Effector memory CD8-positive, alpha-beta T cell (primary cell): ENCODE measurements around the gene TULP4.
A peak's percentile ranks its signal among the peaks of the same experiment; 100 is the strongest.
"Not testable (repeated sequence)": the region's sequence is repeated elsewhere in the genome, so short reads cannot be mapped to it uniquely, and the experiment has no call there.

ENCODE experiments used
- ATAC-seq: fragments of 150-1000 bp; cut with Tn5 transposase; replicated peaks from 2 replicates; pipeline ENCODE4 v1.10.0; 2021; ENCODE audit warnings: mild to moderate bottlenecking, moderate library complexity
- DNase-seq, 3 experiments: peaks; one replicate each; pipeline ENCODE4 v3.0.0; 2021
- H3K27ac Mint-ChIP-seq, 2 donors: one replicate each; pipeline ENCODE4 v1.8.0; 2022; ENCODE audit warnings: mild to moderate bottlenecking in 2 of 2, mixed read lengths in 2 of 2, moderate library complexity in 2 of 2
- H3K27me3 Mint-ChIP-seq, 2 donors: one replicate each; pipeline ENCODE4 v1.8.0; 2022; ENCODE audit warnings: mixed read lengths in 2 of 2
- H3K36me3 Mint-ChIP-seq: one replicate; pipeline ENCODE4 v1.8.0; 2022; ENCODE audit warnings: mild to moderate bottlenecking, moderate library complexity, mixed read lengths; ENCODE audit not compliant: insufficient read depth
- H3K4me1 Mint-ChIP-seq, 2 donors: one replicate each; pipeline ENCODE4 v1.8.0; 2022; ENCODE audit warnings: low read depth in 2 of 2, mixed read lengths in 2 of 2
- H3K4me3 Mint-ChIP-seq, 2 donors: one replicate each; pipeline ENCODE4 v1.8.0; 2022; ENCODE audit warnings: mild to moderate bottlenecking in 2 of 2, mixed read lengths in 2 of 2, moderate library complexity in 2 of 2
- H3K9me3 Mint-ChIP-seq, 2 donors: one replicate each; pipeline ENCODE4 v1.8.0; 2022; ENCODE audit warnings: mixed read lengths in 2 of 2

Gene TULP4

DNA sequence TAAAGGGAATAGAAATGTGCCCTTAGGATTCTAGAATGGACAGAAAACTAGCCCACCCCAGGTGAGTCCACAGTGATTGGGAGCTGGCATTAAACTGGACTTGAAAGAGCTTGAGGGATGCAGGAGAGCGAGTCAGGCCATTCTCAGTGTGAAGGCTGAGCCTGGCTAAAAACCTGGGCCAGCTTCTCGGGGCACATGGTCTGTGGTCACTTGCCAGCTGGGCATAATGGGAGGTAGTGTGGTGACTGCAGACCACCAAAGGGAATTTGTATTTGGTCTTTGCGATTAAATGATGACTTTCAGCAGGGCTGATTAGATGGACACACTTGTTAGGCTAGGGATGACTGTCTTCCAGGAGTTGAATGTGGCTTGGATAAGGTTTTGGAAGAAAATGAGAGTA lies 71.3 kb downstream of the TULP4 start:
- DNase-seq (no peak), ATAC-seq (no peak)
- peak overlapping the region in 1 of 2 donors; percentile 9 for H3K27ac Mint-ChIP-seq
- H3K36me3 Mint-ChIP-seq: peaks cover 2% of the 10 kb centered on the region
- H3K27me3 Mint-ChIP-seq: no peaks in the 10 kb centered on the region
- H3K4me3 Mint-ChIP-seq: no peak overlapping the region
- H3K4me1 Mint-ChIP-seq: peaks cover 20 to 29% of the 10 kb centered on the region in 2 donors
- no peaks in the 10 kb centered on the region for H3K9me3 Mint-ChIP-seq

DNA sequence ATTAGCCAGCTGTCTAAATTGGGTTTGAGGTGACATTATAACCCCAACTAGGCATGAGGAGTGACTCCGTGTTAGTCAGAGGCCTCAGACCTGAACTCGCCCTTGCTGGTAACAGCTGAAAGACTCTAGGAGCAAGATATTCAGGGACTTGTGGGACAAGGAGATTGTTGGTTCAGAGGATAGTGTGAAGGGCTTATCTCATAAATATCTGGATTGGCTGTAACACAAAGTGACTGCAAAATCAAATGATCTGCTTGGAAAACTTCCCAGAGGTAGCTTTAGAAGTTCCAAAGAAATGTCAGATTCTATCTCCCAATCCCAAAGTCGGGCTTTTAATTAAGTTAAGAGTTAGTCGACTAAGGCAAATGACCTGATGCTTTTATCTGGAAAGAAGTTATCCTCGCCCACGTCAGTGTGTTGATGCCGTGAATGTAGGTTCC lies 72.4 kb downstream of the TULP4 start:
- ATAC-seq (no peak), DNase-seq (no peak)
- Mint-ChIP-seq H3K4me1 (peaks cover 13 to 24% of the 10 kb centered on the region in 2 donors), H3K4me3 (no peak overlapping the region), H3K27ac (no peak overlapping the region), H3K36me3 (peaks cover 2% of the 10 kb centered on the region), H3K9me3 (no peaks in the 10 kb centered on the region), H3K27me3 (no peaks in the 10 kb centered on the region)

DNA sequence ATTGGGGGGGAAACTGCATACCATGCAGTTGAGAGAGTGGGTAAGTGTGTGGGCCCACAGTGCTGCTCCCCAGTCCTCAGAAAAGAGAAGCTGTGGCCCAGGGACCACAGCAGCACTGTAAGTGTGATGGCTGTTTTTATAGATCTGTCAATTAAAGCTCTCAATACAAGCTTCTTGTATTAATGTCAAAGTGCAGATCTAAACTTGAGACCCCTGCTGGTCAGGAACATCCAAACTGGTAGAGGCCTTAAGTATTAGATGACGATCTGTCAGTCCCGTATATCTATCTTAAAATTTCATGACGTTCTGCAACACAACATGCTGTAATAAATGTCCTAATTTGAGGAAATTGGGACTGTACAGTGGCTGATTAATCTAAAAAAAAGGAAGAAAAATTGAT lies 74.8 kb downstream of the TULP4 start:
- H3K4me1 Mint-ChIP-seq: peaks cover 9 to 15% of the 10 kb centered on the region in 2 donors
- no peaks in the 10 kb centered on the region for H3K9me3 Mint-ChIP-seq
- H3K27me3 Mint-ChIP-seq: no peaks in the 10 kb centered on the region
- no peaks in the 10 kb centered on the region for H3K36me3 Mint-ChIP-seq
- DNase-seq (peak in 1 of 3 experiments; percentile 5), ATAC-seq (no peak)
- peak overlapping the region; percentile 30 to 67 for H3K27ac Mint-ChIP-seq
- H3K4me3 Mint-ChIP-seq: no peak overlapping the region

DNA sequence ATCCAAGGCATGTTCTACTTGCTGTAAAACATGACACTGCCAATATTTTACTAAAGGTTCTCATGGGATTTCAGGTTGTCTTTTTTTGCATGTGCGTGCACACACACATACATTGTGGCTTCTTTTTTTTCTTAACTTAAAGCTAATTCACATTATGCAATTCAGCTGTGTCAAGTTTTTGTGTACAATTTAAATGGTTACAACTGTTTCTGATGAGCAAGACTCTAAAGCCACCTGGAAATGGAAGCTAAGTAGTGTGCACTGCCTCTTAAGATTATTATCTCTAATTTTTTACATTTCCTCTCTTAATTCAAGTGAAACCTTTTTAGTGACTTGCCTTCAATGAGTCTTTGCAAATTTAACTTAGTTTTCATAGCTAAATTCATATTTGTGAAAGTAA lies 75.3 kb downstream of the TULP4 start:
- no peak for ATAC-seq
- no peak for DNase-seq
- Mint-ChIP-seq H3K27ac (no peak overlapping the region), H3K4me1 (peaks cover 9 to 10% of the 10 kb centered on the region in 2 donors), H3K36me3 (no peaks in the 10 kb centered on the region), H3K9me3 (no peaks in the 10 kb centered on the region), H3K27me3 (no peaks in the 10 kb centered on the region), H3K4me3 (no peak overlapping the region)

DNA sequence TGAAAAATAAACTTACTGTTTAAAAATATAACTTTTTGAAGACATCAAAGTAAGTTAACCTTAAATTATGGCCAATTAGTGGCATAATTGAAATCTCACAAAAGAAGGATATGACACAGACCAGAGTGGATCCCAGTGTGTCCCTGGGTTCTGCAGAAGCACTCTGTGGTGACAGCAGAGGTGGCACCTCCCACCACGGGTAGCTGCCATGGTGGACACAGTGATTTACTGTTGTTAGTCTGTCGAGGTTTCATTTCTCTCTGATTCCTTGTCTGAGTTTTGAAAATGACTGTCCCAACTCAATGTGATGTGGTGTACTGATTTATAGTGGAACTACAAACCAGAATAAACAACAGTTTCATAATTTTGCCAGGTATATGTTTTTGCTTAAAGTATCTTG lies 76.5 kb downstream of the TULP4 start:
- no peaks in the 10 kb centered on the region for H3K9me3 Mint-ChIP-seq

DNA sequence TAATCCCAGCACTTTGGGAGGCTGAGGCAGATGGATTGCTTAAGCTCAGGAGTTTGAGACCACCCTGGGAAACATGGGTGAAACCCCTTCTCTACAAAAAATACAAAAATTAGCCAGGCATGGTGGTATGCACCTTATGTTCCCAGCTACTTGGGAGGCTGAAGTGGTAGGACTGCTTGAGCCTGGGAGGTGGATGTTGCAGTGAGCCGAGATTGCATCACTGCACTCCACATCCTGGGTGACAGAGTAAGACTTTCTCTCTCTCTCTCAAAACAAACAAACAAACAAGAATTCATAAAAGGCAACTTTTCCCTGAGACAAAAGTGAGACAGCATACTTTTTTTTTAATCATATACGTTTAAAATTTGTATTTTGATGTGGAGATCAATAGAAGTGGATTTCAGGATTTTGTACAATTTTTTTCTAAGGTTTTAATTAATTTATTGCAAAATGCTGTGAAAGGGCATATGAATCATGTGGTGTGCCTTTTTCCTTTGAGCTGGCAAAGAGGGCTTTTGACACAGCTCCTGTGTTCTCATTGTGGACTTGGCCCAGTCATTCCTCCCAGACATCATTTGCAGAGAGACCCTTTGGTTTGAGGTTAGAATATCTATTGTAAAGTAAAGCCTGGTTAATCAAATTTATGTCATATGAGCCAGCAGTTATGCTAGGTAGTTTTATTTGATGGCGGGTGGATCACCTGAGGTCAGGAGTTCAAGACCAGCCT lies 77.1 kb downstream of the TULP4 start:
- no peaks in the 10 kb centered on the region for H3K36me3 Mint-ChIP-seq
- no peak for DNase-seq
- H3K9me3 Mint-ChIP-seq: no peaks in the 10 kb centered on the region
- ATAC-seq: no peak
- H3K27ac Mint-ChIP-seq: no peak overlapping the region
- peaks cover 4 to 6% of the 10 kb centered on the region in 2 donors for H3K4me1 Mint-ChIP-seq
- no peaks in the 10 kb centered on the region for H3K27me3 Mint-ChIP-seq
- no peak overlapping the region for H3K4me3 Mint-ChIP-seq

More for the DNA sequence above, 76.5 kb downstream of the TULP4 start:
- Mint-ChIP-seq H3K4me1 (peaks cover 2% of the 10 kb centered on the region in 2 donors), H3K4me3 (no peak overlapping the region), H3K27me3 (no peaks in the 10 kb centered on the region), H3K36me3 (no peaks in the 10 kb centered on the region), H3K27ac (no peak overlapping the region)
- ATAC-seq (no peak), DNase-seq (no peak)

DNA sequence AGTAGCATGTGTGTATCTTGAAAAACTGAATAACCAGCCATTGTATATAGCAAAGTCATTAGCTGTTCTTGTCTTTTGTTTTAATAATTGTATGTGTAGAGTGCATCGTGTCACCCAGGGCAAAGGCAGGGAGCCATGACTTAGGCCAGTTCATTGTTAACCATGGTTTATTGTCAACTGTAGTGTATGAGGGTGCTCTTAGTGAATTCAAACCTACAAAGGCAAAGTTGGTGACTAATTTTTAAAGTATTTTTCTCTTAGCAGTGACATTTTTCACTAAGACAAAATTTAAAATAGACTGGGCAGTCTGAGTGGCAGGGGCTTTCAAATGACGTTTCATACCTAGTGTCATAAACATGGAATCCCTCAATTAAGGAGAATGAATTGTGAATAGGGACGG lies 79.0 kb downstream of the TULP4 start:
- Mint-ChIP-seq H3K27me3 (no peaks in the 10 kb centered on the region), H3K27ac (no peak overlapping the region), H3K4me1 (peaks cover 4 to 7% of the 10 kb centered on the region in 2 donors), H3K4me3 (no peak overlapping the region), H3K9me3 (no peaks in the 10 kb centered on the region), H3K36me3 (no peaks in the 10 kb centered on the region)
- no peak for DNase-seq
- ATAC-seq: no peak

DNA sequence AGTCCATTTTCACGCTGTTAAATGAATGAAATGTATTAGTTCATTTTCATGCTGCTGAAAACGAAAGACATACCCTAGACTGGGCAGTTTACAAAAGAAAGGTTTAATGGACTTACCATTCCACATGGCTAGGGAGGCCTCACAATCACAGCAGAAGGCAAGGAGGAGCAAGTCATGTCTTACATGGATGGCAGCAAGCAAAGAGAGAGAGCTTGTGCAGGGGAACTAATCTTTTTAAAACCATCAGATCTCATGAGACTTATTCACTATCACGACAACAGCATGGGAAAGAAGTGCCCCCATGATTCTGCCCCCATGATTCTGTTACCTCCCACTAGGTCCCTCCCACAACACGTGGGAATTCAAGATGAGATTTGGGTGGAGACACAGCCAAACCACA lies 79.7 kb downstream of the TULP4 start:
- not testable (repeated sequence) for ATAC-seq, H3K4me3 Mint-ChIP-seq, H3K27me3 Mint-ChIP-seq, DNase-seq, H3K27ac Mint-ChIP-seq, H3K36me3 Mint-ChIP-seq, H3K9me3 Mint-ChIP-seq, H3K4me1 Mint-ChIP-seq

DNA sequence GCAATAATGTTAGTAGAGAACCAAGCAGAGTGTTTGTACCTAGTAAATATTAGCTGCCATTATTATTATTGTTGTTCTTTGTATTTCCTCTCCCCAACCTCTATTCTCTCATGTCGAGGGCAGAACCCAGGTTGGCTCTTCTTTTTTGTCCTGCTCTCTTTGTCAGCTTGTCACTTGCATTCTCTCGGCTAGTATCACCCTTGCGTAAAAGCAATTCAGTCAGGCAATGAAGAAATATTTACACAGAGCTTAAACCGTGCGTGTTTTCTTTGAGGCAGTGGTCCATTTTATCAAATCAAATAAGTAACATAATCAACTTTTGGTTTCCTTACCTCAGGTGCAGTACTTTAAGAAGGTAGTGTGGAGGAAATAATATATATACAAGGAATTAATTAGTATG lies 83.9 kb downstream of the TULP4 start:
- DNase-seq: no peak
- Mint-ChIP-seq H3K36me3 (no peaks in the 10 kb centered on the region), H3K27me3 (no peaks in the 10 kb centered on the region), H3K9me3 (no peaks in the 10 kb centered on the region), H3K4me3 (no peak overlapping the region), H3K27ac (peak overlapping the region in 1 of 2 donors; percentile 71), H3K4me1 (peaks cover 8 to 14% of the 10 kb centered on the region in 2 donors)
- ATAC-seq: no peak

DNA sequence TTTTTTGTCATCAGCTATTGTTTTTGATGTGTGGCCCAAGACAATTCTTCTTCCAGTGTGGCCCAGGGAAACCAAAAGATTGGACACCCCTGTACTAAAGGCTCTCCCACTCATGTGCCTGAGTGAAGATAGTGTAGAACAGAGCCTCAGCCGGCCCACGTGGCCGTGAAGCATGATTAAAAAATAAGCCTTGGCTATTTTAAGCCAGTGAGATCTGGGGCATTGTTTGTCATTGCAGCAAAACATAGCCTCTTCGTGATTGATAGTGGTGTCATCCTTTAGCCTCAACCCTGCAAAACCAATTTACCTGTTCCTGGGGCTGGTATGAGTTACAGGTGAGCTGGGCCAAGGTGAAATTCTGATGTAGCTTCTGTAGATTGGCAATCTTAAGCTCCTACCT lies 85.3 kb downstream of the TULP4 start:
- DNase-seq (no peak), ATAC-seq (no peak)
- Mint-ChIP-seq H3K27me3 (no peaks in the 10 kb centered on the region), H3K4me1 (peaks cover 8 to 14% of the 10 kb centered on the region in 2 donors), H3K36me3 (no peaks in the 10 kb centered on the region), H3K27ac (no peak overlapping the region), H3K9me3 (no peaks in the 10 kb centered on the region), H3K4me3 (no peak overlapping the region)

DNA sequence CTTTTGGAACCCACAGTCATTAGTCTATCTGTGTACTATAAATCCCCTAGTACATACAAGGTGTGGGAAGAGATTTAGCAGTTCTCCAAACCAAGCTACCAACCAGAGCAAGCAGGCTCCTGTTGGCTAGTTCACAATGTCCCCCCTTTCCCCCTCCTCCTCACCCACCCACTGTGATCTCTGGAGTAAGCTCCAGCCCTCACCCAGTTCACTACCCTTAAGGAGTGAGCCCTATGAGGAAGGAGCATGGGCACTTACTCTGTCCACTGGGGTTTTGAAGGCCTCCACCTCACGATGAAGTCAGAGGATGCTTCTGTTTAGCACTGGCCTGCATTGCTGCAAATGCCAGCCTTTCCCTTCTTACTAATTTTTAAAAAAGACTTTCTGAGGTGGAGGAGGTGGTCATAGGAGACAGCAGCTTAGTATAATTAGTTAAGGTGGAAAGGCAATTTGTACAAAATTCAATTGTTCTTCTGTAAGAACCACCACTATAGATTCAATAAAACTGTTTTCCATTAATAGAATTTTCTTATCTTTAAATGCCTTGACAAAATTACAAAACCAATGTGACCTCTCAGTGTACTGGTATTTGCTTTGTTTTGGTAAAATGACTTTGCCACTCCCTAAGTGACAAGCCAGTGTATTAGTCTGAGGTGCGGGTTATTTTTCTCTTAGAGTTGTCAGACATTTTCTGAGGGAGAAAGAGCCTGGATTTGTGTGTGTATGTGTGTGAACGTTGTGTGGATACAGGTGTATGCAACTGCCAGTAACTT lies 86.2 kb downstream of the TULP4 start:
- no peak overlapping the region for H3K27ac Mint-ChIP-seq
- DNase-seq (no peak), ATAC-seq (no peak)
- peaks cover 8 to 14% of the 10 kb centered on the region in 2 donors for H3K4me1 Mint-ChIP-seq
- H3K9me3 Mint-ChIP-seq: no peaks in the 10 kb centered on the region
- H3K36me3 Mint-ChIP-seq: no peaks in the 10 kb centered on the region
- no peaks in the 10 kb centered on the region for H3K27me3 Mint-ChIP-seq
- H3K4me3 Mint-ChIP-seq: no peak overlapping the region

DNA sequence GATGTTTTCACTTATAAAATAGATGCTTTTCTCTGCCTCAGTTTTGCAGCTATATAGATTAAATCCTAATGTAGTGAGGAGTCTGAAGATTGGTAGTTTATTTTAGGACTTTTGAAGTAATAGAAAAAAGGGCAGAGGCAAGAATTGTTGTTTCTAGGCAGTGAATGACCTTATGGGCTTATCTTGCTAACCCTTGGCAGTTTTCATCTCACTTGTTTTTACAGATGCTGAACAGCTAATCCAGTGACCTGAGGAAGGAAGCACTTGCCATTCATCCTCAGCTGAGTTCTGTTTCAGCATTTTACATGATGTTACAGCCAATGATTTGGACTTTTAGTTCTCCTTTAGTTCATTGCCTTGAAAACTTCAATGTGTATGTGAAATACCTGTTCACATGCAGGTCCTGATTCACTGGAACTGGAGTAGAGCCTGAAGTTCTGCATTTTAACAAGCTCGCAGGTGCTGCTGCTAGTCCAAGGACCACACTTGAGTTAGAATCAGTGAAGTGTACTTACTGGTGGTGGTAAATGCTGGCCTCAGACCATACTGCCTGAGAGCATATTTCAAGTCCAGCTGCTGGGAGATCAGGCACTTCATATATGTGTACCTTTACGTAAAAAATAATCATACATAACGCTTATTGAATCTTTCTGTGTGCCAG lies 86.9 kb downstream of the TULP4 start:
- peak overlapping the region in 1 of 2 donors; percentile 29 for H3K27ac Mint-ChIP-seq

DNA sequence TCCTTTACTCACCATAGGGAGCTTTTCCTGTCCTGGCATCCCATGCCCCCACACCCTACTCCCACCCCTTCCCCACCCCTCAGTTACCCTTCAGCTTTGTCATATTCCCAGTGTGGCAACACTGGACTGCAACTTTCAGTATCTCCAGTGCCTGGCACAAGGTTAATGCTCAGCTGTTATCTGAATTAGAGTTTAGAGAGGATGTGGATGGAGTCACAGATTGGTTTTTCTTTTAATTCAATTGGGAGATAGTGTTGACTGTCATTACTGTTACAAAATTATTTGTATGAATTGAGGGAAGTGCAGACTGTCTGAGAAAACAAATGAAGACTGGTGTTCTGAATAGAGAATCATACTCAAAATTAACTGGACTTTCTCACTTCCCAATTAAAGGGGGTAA lies 89.9 kb downstream of the TULP4 start:
- H3K4me3 Mint-ChIP-seq: no peak overlapping the region
- DNase-seq (no peak), ATAC-seq (no peak)
- peaks cover 2 to 12% of the 10 kb centered on the region in 2 donors for H3K4me1 Mint-ChIP-seq
- no peaks in the 10 kb centered on the region for H3K36me3 Mint-ChIP-seq
- no peaks in the 10 kb centered on the region for H3K27me3 Mint-ChIP-seq
- H3K27ac Mint-ChIP-seq: no peak overlapping the region
- no peaks in the 10 kb centered on the region for H3K9me3 Mint-ChIP-seq

More for the DNA sequence above, 86.9 kb downstream of the TULP4 start:
- no peak for DNase-seq
- Mint-ChIP-seq H3K36me3 (no peaks in the 10 kb centered on the region), H3K4me1 (peaks cover 5 to 10% of the 10 kb centered on the region in 2 donors), H3K4me3 (no peak overlapping the region), H3K27me3 (no peaks in the 10 kb centered on the region), H3K9me3 (no peaks in the 10 kb centered on the region)
- ATAC-seq: no peak
